Body of pancreas (tissue), 4 donors: ENCODE results near the gene TOR1AIP2. TPM values are rescaled to one million over a fixed set of nuclear protein-coding genes. Genes with fewer than 3 reads are reported as not detected.
"Not testable (repeated sequence)": the region's sequence is repeated elsewhere in the genome, so short reads cannot be mapped to it uniquely, and the experiment has no call there.

Experiments used
- ATAC-seq: fragments of 150-250 bp; one replicate; pipeline ENCODE4 v1.9.1; 2016
- DNase-seq, 4 donors: peaks; one replicate each; pipeline ENCODE4 v3.0.0-alpha.2; 2019
- H3K27ac ChIP-seq, 4 donors: fragments of 200-600 bp; sonication (generic); 1 replicate in 3 of 4; 2 replicates in 1 of 4; pipeline versions ENCODE4 v1.5.1 to v1.6.1; 2016 to 2019; ENCODE audit warnings: mild to moderate bottlenecking in 1 of 4, mixed read lengths in 1 of 4, moderate library complexity in 1 of 4
- H3K27me3 ChIP-seq, 2 donors: fragments of 200-600 bp; sonication (generic); one replicate each; pipeline ENCODE4 v1.6.0; 2016; ENCODE audit warnings: mild to moderate bottlenecking in 1 of 2
- H3K36me3 ChIP-seq, 2 donors: fragments of 200-600 bp; sonication (generic); replicated peaks in 1 of 2; 2 replicates each; pipeline ENCODE4 v1.5.1; 2016; ENCODE audit warnings: low read depth in 2 of 2; ENCODE audit not compliant: insufficient read depth in 1 of 2
- H3K4me1 ChIP-seq: fragments of 200-600 bp; sonication (generic); one replicate; pipeline ENCODE4 v1.6.0; 2016
- H3K4me3 ChIP-seq, 2 donors: fragments of 200-600 bp; sonication (generic); 1 replicate in 1 of 2; 2 replicates in 1 of 2; pipeline ENCODE4 v1.5.1; 2016 to 2019
- H3K9me3 ChIP-seq, 3 donors: fragments of 200-600 bp; sonication (generic); 1 replicate in 2 of 3; 2 replicates in 1 of 3; pipeline ENCODE4 v1.5.1; 2016
- CTCF ChIP-seq, 7 experiments: fragments of 450-650 bp in 4 of 7; fragments of 200-600 bp in 3 of 7; sonication (generic) in 3 of 7; IDR thresholded peaks; one replicate each; pipeline ENCODE4 v1.5.1; 2016 to 2019; ENCODE audit warnings: antibody characterized with exemption in 7 of 7
- POLR2A ChIP-seq, 3 donors: fragments of 450-650 bp; IDR thresholded peaks; one replicate each; pipeline ENCODE4 v1.6.1; 2016; ENCODE audit warnings: antibody characterized with exemption in 3 of 3, mild to moderate bottlenecking in 2 of 3
- WGBS, 2 donors: methylation state at CpG; one replicate each; pipeline ENCODE4 v1.1.5; 2017; 5-methylcytosine and 5-hydroxymethylcytosine counted together
- intact Hi-C: fragments of 100-400 bp; cut with DNase I; formaldehyde crosslinking; loops from one replicate; pipeline ENCODE4 v1.15.1; 2023
- total RNA-seq, 2 donors: library from RNA; depleted of rRNA; stranded (reverse); fragments of >200 nt; gene quantifications; one replicate each; pipeline ENCODE4 v1.1.0, GENCODE V29; 2016

TOR1AIP2 gene
- total RNA-seq, 2 donors from 2014 or later = 44.1 to 44.8 TPM

- intact Hi-C loops = loop anchor here (10.0 kb wide), 1 partner anchor 309 kb away; no protein-coding TSS in a partner anchor
- no peak for ATAC-seq
- Histone ChIP-seq H3K36me3 (peaks cover 9 to 15% of the 10 kb centered on the region in 2 donors), H3K4me3 (no peak overlapping the region), H3K9me3 (no peaks in the 10 kb centered on the region), H3K27ac (no peak overlapping the region), H3K27me3 (no peaks in the 10 kb centered on the region), H3K4me1 (peaks cover 17% of the 10 kb centered on the region)
- TF ChIP-seq CTCF (IDR thresholded peaks at IDR 0.05) (no peak), POLR2A (IDR thresholded peaks at IDR 0.05) (no peak)
- WGBS, 2 donors = 83 to 86% methylated on average over 6 of the region's 6 CpGs
- DNase-seq = no peak
Observed at GRCh38 chr1:179865377-179865776, 12.2 kb downstream of the TOR1AIP2 start.

- Histone ChIP-seq H3K36me3 (peaks cover 9% of the 10 kb centered on the region in 2 donors), H3K27me3 (no peaks in the 10 kb centered on the region), H3K9me3 (no peaks in the 10 kb centered on the region), H3K4me3 (no peak overlapping the region), H3K4me1 (peaks cover 5% of the 10 kb centered on the region), H3K27ac (no peak overlapping the region)
- 89 to 91% methylated on average over 3 of the region's 3 CpGs for WGBS, 2 donors
- DNase-seq (no peak), ATAC-seq (no peak)
- no peak for TF ChIP-seq POLR2A (IDR thresholded peaks at IDR 0.05)
- intact Hi-C loops = loop anchor here (10.0 kb wide), 1 partner anchor 314 kb away; no protein-coding TSS in a partner anchor
Observed at GRCh38 chr1:179860652-179861051, 17.0 kb downstream of the TOR1AIP2 start.

GRCh38 chr1:179857009-179857408 lies 20.6 kb downstream of the TOR1AIP2 start:
- Histone ChIP-seq H3K4me3 (no peak overlapping the region), H3K9me3 (peaks cover 0 to 3% (median 0%) of the 10 kb centered on the region in 3 donors), H3K27me3 (no peaks in the 10 kb centered on the region), H3K27ac (no peak overlapping the region), H3K4me1 (no peaks in the 10 kb centered on the region), H3K36me3 (peaks cover 0 to 4% of the 10 kb centered on the region in 2 donors)
- ATAC-seq = no peak
- TF ChIP-seq POLR2A (IDR thresholded peaks at IDR 0.05) = no peak
- 88 to 91% methylated on average over 4 of the region's 4 CpGs for WGBS, 2 donors
- DNase-seq = no peak
- intact Hi-C loops = no loop called here

- Histone ChIP-seq H3K9me3 (peaks cover 0 to 3% (median 0%) of the 10 kb centered on the region in 3 donors), H3K4me3 (no peak overlapping the region), H3K27me3 (no peaks in the 10 kb centered on the region), H3K27ac (no peak overlapping the region), H3K4me1 (no peaks in the 10 kb centered on the region), H3K36me3 (peaks cover 0 to 6% of the 10 kb centered on the region in 2 donors)
- no peak for TF ChIP-seq POLR2A (IDR thresholded peaks at IDR 0.05)
- TF ChIP-seq CTCF (IDR thresholded peaks at IDR 0.05) = no peak
- no peak for DNase-seq
- 82 to 100% methylated on average over 2 of the region's 2 CpGs for WGBS, 2 donors
- intact Hi-C loops = no loop called here
- no peak for ATAC-seq
Observed at GRCh38 chr1:179856296-179856695, 21.3 kb downstream of the TOR1AIP2 start.

GRCh38 chr1:179855831-179856230 lies 21.8 kb downstream of the TOR1AIP2 start:
- H3K27ac ChIP-seq, intact Hi-C loops, H3K27me3 ChIP-seq, H3K4me1 ChIP-seq, H3K36me3 ChIP-seq, DNase-seq, ATAC-seq, H3K4me3 ChIP-seq, H3K9me3 ChIP-seq: not testable (repeated sequence)
- 96 to 97% methylated on average over 4 of the region's 4 CpGs for WGBS, 2 donors

- H3K4me1 ChIP-seq = no peaks in the 10 kb centered on the region
- intact Hi-C loops = no loop called here
- 87 to 92% methylated on average over 1 of the region's 1 CpG for WGBS, 2 donors
- no peaks in the 10 kb centered on the region for H3K27me3 ChIP-seq
- TF ChIP-seq POLR2A (IDR thresholded peaks at IDR 0.05) = no peak
- no peak for TF ChIP-seq CTCF (IDR thresholded peaks at IDR 0.05)
- peaks cover 6 to 21% of the 10 kb centered on the region in 2 donors for H3K36me3 ChIP-seq
- H3K9me3 ChIP-seq = peaks cover 0 to 3% (median 0%) of the 10 kb centered on the region in 3 donors
- DNase-seq (no peak), ATAC-seq (no peak)
- no peak overlapping the region for H3K27ac ChIP-seq
- H3K4me3 ChIP-seq = no peak overlapping the region
Observed at GRCh38 chr1:179853102-179853501, 24.5 kb downstream of the TOR1AIP2 start.
